HEK293 (cell line): ENCODE data around the gene LRP1B.

ENCODE experiments used
- SP2 ChIP-seq: fragments of 450-650 bp; formaldehyde crosslinking; IDR thresholded peaks from 2 replicates; pipeline ENCODE4 v1.5.1; 2016; ENCODE audit warnings: missing biosample characterization, missing genetic modification characterization
- YY2 ChIP-seq: fragments of 450-650 bp; formaldehyde crosslinking; IDR thresholded peaks from 2 replicates; pipeline ENCODE4 v1.5.1; 2016; ENCODE audit warnings: missing biosample characterization, missing genetic modification characterization
- ZNF121 ChIP-seq: fragments of 450-650 bp; formaldehyde crosslinking; IDR thresholded peaks from 2 replicates; pipeline ENCODE4 v1.5.1; 2016; ENCODE audit warnings: missing biosample characterization, missing genetic modification characterization
- ZNF140 ChIP-seq: fragments of 450-650 bp; formaldehyde crosslinking; IDR thresholded peaks from 2 replicates; pipeline ENCODE4 v1.5.1; 2016; ENCODE audit warnings: missing biosample characterization, missing genetic modification characterization
- ZNF221 ChIP-seq: fragments of 450-650 bp; formaldehyde crosslinking; IDR thresholded peaks from 2 replicates; pipeline ENCODE4 v1.5.1; 2017; ENCODE audit warnings: missing biosample characterization, missing genetic modification characterization, borderline replicate concordance
- ZNF529 ChIP-seq: fragments of 450-650 bp; formaldehyde crosslinking; IDR thresholded peaks from 2 replicates; pipeline ENCODE4 v1.5.1; 2017; ENCODE audit warnings: missing genetic modification characterization, missing biosample characterization; ENCODE audit not compliant: insufficient replicate concordance
- ZNF560 ChIP-seq: fragments of 450-650 bp; formaldehyde crosslinking; IDR thresholded peaks from 2 replicates; pipeline ENCODE4 v1.5.1; 2017; ENCODE audit warnings: missing biosample characterization, missing genetic modification characterization, borderline replicate concordance
- ZNF707 ChIP-seq: fragments of 450-650 bp; formaldehyde crosslinking; IDR thresholded peaks from 2 replicates; pipeline ENCODE4 v1.5.1; 2016; ENCODE audit warnings: missing biosample characterization, missing genetic modification characterization
- ZNF776 ChIP-seq: fragments of 450-650 bp; formaldehyde crosslinking; IDR thresholded peaks from 2 replicates; pipeline ENCODE4 v1.5.0; 2017; ENCODE audit warnings: missing biosample characterization, missing genetic modification characterization, borderline replicate concordance
- TF ChIP-seq, protein P1 (sequence below): fragments of 450-650 bp; formaldehyde crosslinking; IDR thresholded peaks from 2 replicates; pipeline ENCODE4 v1.5.1; 2016; ENCODE audit warnings: missing biosample characterization, missing genetic modification characterization
- TF ChIP-seq, protein P2 (sequence below): fragments of 450-650 bp; formaldehyde crosslinking; conservative IDR thresholded peaks from 2 replicates; pipeline ENCODE4 v1.5.1; 2016; ENCODE audit warnings: low read depth, missing biosample characterization, missing genetic modification characterization

DNA sequence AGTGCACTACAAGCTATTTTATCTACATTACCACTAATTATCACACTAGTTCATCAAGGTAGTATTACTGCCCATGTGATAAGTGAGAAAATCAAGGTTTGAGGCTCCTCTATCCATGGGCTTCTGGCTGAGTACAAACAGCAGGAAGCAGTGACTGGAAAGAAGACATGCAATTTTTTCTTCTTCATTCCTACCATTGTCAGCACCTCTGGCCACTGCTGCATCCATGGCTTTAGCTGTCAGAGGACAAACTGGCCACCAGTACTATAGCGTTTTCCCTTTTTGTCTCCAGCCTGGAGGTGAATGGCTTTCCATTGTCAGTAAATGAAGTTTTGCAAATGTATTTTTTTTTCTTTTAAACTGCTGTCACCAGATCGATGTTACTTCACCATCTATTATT is 674.9 kb downstream of the LRP1B start:
- TF ChIP-seq, protein P1, sequence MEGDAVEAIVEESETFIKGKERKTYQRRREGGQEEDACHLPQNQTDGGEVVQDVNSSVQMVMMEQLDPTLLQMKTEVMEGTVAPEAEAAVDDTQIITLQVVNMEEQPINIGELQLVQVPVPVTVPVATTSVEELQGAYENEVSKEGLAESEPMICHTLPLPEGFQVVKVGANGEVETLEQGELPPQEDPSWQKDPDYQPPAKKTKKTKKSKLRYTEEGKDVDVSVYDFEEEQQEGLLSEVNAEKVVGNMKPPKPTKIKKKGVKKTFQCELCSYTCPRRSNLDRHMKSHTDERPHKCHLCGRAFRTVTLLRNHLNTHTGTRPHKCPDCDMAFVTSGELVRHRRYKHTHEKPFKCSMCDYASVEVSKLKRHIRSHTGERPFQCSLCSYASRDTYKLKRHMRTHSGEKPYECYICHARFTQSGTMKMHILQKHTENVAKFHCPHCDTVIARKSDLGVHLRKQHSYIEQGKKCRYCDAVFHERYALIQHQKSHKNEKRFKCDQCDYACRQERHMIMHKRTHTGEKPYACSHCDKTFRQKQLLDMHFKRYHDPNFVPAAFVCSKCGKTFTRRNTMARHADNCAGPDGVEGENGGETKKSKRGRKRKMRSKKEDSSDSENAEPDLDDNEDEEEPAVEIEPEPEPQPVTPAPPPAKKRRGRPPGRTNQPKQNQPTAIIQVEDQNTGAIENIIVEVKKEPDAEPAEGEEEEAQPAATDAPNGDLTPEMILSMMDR = no peak
- TF ChIP-seq SP2 (tag by site-specific recombination) = no peak
- TF ChIP-seq ZNF707 (tag by site-specific recombination) = no peak
- TF ChIP-seq, protein P2, sequence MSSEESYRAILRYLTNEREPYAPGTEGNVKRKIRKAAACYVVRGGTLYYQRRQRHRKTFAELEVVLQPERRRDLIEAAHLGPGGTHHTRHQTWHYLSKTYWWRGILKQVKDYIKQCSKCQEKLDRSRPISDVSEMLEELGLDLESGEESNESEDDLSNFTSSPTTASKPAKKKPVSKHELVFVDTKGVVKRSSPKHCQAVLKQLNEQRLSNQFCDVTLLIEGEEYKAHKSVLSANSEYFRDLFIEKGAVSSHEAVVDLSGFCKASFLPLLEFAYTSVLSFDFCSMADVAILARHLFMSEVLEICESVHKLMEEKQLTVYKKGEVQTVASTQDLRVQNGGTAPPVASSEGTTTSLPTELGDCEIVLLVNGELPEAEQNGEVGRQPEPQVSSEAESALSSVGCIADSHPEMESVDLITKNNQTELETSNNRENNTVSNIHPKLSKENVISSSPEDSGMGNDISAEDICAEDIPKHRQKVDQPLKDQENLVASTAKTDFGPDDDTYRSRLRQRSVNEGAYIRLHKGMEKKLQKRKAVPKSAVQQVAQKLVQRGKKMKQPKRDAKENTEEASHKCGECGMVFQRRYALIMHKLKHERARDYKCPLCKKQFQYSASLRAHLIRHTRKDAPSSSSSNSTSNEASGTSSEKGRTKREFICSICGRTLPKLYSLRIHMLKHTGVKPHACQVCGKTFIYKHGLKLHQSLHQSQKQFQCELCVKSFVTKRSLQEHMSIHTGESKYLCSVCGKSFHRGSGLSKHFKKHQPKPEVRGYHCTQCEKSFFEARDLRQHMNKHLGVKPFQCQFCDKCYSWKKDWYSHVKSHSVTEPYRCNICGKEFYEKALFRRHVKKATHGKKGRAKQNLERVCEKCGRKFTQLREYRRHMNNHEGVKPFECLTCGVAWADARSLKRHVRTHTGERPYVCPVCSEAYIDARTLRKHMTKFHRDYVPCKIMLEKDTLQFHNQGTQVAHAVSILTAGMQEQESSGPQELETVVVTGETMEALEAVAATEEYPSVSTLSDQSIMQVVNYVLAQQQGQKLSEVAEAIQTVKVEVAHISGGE (tag by site-specific recombination) = no peak
- TF ChIP-seq YY2 (tag by site-specific recombination) = no peak
- TF ChIP-seq ZNF221 (tag by site-specific recombination) = no peak
- no peak for TF ChIP-seq ZNF776 (tag by site-specific recombination)
- no peak for TF ChIP-seq ZNF140 (tag by site-specific recombination)
- no peak for TF ChIP-seq ZNF560 (tag by site-specific recombination)
- no peak for TF ChIP-seq ZNF529
- no peak for TF ChIP-seq ZNF121 (tag by site-specific recombination)
